Measurements from ENCODE around the gene TCF19.
"Not testable (repeated sequence)": the region's sequence is repeated elsewhere in the genome, so short reads cannot be mapped to it uniquely, and the experiment has no call there.

DNA sequence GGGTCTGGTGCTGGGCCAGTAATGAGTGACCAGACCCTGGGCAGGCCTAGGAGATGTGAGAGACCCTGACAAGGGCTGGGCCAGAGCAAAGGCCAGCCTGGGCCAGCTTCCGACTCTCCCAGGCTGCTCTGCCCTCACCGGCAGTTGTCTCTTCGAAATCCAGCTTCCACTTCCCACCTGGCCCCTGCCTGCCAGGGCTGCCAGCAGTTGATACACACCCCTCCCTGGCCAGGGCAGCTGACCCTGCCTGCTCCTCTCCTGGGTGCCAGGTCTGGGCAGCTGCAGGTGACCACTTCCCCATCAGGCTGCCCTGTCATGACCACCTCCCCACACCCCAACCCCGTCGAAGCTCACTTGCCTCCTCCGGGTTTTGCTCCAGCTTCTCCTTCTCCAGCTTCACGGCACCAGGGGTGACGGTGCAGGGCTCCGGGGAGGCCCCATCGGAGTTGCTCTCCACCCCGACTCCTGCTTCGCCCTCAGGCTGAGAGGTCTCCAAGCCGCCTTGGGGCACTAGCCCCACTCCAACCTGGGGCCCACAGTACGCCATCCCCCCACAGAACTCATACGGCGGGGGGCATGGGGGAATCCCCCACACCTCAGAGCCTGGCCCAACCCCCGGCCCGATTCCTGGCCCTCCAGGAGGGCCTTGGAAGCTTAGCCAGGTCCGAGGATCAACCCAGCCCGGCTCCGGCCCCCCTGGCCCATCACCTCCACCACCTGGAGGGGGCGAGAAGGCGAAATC, 11.6 kb downstream of the TCF19 start:
- not testable (repeated sequence) for TF ChIP-seq CTCF, POLR2AphosphoS5 (IDR thresholded peaks at IDR 0.05)
